GM21381 (cell line): ENCODE data around the gene STAT3.

ENCODE experiments used
- ATAC-seq: cut with Tn5 transposase; IDR thresholded peaks from one replicate; pipeline ENCODE4 v1.9.1; 2021; ENCODE audit warnings: mild to moderate bottlenecking, moderate library complexity; ENCODE audit not compliant: unreplicated experiment

The STAT3 gene

DNA sequence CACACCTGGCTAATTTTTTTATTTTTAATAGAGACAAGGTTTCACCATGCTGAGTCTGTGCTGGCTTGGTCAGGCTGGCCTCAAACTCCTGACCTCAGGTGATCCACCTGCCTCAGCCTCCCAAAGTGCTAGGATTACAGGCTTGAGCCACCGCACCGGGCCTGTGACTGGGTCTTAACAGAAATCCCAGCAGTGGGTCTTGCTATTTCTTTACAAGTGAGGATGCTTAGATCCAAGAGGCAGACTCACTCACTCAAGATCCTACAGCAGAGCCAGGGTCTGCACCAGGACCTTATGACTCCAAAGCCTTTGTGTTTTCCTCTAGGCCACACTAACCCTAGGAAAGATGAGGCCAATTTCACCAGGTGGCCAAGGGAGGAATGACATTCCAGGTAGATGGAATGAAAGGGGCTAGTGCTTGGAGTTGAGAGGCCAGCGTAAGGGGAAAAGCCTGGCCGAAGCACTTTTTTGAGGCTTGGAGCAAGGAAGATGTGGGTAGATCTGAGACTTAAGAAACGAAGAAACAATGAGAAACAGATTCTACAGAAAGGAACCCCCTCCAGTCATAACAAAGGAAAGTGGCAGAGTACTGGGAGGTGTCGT, 105.7 kb downstream of the STAT3 start:
- no peak for ATAC-seq

DNA sequence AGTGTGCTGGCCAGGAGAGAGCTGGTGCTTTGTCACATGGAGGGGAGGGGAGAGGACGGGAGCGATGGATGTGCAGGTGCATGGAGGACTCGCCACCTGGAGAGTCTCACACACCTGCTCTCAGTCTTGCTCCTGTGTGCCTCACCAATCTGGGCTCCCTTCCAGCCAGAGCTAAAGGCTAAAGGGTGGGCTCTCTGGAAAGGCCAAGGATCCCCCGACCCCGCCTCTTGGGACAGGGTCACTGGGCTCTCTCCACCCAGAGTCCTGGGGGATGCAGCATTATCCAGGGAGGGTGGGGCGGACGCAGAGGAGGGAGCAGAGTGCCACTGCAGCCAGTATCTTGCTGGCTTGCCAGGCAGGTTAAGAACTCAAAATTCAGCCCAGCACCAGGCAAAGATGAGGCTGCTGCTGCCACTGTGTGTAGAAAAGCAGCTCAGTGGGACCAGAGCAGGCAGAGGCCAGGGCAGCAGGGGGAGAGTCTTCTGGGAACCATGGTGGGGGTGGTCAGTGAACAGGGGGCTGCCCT, 106.6 kb downstream of the STAT3 start:
- ATAC-seq: no peak

DNA sequence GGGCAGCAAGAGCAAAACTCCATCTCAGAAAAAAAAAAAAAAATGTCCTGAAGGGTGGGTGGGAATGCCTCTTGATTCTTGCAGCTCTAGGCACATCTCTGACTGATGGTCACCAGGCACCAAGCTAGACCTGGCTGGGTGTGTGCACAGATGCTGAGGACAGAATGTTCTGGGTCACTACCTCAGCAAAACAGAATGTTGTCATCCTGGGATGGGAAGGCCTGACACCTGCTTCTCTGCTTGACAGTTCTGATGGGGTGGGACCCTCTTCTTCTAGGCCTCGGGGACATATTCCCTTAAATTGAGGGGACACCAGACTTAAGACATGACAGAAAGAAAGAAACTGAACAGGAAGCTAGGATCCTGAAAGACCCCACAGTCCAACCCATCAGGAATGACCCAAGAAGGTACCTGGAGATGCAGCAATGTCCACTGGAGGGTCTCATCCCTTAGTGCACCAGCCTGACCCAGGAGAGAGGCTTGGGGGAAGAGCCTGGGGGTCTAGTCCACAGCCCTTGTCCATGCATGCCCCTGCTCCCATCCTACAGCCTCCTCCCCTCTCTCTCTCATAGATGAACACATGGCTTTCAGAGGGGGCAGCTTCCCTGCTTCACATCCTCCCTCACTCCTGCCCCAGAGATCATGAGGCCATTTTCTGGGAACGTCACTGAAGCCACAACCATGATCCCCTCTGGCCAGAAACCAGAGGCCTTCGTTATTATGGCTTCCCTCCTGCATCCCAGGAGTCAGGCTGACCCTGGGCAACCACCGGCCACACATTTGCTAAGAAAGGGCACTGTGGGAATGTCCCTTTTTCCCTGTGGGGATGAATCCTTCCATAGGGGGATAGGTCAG, 108.2 kb downstream of the STAT3 start:
- ATAC-seq: no peak

DNA sequence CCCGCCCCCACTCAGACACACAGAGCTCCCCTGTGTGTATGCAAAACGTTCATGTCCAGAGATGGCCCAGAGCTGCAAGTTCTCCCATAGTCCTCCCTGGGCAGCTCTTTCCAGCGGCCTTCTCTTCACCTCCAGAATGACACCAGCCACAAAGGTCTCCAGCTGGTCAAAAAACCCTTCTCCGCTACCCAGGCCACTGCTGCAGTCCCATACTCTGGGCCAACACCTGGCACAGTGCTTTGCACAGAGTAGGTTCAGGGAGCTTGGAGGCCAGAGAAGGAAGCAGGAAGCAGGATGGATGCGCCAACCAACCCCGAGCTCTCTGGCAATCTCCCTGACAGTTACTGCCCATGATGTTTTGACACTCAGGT, 110.9 kb downstream of the STAT3 start:
- ATAC-seq: no peak

DNA sequence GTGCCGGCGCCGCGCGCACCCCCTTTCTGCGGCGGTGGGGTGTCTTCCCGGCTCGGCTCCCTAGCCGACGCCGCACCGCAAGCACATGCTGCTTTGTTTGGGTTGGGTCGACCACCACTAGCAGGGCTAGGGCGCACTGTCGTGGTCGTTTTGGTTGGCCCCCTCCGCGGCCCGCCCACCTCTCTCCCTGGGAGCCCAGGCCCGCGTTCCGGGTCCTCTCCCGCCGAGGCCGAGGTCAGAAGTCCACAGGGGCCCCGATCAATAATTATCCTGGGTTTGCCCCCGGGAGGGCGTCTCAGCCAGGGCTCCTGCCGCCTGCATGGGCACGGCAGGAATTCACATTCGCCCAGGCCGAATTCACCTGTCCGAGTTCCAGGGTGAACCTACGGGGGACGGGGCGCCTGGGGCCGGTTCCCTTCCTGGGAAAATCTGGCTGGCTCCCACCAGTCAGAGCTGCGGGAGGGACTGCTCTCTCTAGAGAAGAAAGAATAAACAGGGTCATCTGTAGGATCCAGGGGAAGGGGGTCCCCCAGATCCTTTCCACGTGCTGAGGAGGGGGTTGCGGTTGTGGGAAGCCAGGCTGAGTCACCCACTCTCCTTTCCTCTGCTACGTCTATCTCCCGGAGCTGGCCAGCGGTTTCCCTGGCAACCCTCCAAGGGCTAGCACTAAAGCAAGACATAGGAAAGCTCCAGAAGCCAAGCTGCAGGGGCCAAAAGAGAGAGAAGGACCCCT, 111.5 kb downstream of the STAT3 start:
- ATAC-seq: peak; percentile 21

DNA sequence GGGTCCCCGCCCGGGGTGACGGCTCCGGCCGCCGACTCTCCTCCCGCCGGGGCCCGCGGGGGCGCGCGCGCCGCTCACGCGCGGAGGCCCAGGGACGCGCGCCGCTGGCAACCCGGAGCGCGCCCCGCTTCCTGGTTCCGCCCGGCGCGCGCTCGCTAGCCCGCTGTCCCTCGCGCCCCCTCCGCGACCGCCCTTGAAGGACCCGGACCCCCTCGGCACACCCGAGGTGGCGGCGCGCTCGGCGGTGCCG, 112.0 kb downstream of the STAT3 start, which contains the start of gene STAT5B:
Gene STAT5B, minus strand, starts transcription at position 33 of the 250 bp plus-strand sequence. CDS start 44,264 bp downstream, outside the sequence.
- ATAC-seq: peak; percentile 57

DNA sequence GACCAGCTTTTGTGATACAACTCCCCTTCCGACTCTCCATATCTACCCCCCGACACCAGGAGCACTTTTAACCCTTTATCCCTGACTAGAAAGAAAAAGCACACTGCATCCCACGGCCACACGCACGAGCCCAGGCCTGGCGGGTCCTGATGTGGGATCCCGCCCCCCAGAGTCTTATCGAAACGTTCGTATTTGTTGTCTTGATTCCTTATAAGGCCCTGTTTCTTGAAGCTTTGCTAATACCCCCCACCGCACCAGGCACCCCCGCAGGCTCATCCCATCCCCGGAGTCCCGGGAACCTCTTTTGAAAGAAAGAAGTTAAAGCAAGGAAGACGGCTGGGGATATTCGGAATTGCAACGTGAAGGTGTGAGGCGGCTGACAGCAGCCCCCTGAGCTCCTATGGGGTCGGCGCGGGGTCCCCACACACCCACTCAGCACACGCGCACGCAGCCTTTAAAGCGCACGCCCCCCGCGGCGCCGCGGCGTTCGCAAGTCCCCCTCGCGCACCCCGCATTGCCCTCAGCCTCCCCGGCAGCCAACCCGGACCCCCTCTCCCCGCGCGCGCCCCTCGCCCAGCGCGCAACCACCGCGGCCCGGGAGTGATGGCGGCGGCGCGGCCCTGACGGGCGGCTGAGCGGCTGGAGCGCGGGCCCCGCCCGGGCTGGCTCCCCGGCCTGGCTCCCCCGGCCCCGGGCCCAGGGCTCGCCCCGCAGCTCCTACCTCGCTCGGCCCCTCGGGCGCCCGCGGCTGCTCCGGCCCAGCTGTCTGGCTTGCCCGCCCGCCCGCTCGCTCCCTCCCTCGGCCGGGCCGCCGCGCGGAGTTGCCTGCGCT, 112.5 kb downstream of the STAT3 start:
- peak; percentile 36 for ATAC-seq

DNA sequence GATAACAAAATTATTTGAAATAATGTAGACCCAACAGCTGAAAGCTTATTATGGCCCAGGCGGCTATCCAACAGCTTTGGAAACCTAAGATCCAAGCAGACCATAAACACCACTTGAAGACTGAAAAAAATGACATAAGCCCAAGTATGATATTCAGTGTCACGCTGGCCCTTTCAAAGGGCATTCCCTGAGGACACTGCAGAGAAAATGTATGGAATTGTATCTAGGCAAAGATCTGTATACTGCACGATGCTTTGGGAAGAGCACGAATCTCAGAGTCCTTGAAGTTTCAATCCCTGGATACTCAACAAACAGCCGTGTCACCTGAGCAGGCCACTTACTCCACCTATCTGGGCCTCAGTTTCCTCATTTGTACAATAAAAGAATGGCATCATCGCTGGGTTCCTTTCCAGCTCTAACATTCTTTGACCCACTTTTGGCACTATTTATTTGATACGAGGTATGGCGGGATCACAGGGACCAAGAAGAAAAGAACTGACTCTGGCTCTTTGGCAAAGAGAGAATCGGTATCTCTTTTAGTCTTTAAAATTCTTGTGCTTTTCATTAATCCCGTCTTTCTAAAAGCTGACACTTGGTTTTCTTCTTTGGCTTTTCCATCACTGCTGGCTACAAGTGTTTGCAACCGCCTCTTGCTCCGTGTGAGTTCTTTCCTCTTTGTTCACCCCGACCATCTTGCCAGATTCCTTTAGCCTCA, 113.3 kb downstream of the STAT3 start:
- ATAC-seq: no peak

DNA sequence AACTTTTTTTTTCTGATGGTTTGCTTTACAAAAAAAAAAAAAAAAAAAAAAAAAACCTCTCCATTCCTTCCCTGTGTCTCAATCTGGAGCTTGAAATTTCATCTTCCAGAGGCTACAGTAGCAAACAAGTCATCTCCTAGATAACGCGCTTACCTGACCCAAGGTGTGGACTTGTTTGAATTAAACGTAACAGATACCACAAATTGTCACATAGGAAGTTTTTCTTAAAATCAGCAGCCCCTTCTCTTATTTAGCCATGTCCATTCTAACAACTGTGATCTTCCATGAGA, 114.0 kb downstream of the STAT3 start:
- no peak for ATAC-seq

DNA sequence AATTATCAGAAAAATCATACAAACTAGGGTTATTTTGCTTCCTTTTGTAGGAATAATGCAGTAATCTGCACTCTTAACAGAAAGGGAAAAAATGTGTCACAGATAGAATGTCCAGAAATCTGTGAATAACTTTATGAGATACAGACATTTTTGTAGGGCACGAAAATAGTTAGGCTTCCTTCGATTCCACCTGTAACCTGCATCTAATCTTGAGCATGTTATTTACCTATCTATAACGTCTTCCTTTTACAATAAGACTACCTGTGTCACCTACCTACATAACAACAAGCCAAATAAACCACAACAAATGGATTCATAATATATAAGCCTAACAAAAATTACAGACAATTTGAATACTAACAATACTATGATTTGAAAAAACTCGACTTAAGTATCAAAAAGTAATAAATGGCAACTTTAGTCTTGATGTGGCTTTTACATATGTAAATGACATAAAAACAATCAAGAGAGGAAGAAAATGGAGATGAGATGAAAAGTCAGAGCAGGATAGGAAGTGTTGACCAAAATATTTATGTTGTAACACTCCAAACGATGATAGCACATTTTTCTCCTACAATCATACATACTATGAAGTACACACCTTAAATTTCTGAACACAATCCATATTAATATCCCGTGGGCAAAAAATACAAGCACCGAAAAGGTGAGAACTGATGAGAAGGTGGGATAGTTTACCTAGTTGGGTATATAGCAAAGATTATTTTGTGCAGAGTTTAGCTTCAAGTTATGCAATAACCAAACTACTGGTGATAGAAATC, 114.6 kb downstream of the STAT3 start:
- ATAC-seq: no peak

DNA sequence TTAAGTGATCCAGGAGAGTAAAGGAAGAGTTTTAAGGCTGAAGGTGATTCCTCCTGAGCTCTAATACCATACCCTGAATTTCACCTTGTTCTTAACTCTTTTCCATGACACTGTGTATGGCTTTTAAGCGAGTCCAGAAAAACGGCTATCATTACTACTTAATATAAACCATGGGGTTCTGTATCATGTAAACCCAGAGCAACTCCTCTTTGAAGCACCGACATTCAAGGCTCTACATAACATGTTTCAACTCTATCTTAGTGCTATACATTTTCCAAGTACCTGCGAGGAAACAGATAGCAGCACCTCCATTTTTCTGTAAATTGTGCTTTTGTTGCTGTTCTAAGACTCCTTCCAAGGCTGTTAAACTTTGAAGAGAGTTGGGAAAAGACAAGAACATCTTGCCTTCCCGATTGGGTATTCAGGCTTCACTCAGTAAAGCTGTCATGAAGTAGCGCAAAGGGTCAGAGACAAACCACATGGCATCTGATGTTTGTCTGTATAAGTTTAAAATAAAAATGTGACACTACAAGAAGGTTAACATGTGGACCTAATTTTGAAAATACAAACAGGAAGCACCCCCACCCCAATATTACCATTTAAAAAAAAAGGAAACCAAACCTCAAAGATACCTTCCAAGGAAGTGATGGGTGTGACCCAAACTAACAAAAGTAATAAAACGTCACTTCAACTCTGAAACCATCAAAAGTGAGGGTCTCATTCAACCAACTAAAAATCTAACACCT, 115.9 kb downstream of the STAT3 start:
- no peak for ATAC-seq

DNA sequence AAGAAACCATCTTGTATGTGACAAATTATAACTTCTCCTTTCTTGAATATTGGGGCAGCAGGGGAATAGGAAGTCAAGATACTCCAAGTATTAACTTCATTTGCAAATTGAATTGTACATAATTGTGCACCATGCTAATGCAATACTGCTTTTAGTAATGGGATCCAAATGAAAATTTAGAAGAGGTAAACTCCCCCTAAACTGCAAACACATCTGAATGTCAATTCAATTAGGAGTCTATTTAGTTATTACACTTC, 116.5 kb downstream of the STAT3 start:
- no peak for ATAC-seq

DNA sequence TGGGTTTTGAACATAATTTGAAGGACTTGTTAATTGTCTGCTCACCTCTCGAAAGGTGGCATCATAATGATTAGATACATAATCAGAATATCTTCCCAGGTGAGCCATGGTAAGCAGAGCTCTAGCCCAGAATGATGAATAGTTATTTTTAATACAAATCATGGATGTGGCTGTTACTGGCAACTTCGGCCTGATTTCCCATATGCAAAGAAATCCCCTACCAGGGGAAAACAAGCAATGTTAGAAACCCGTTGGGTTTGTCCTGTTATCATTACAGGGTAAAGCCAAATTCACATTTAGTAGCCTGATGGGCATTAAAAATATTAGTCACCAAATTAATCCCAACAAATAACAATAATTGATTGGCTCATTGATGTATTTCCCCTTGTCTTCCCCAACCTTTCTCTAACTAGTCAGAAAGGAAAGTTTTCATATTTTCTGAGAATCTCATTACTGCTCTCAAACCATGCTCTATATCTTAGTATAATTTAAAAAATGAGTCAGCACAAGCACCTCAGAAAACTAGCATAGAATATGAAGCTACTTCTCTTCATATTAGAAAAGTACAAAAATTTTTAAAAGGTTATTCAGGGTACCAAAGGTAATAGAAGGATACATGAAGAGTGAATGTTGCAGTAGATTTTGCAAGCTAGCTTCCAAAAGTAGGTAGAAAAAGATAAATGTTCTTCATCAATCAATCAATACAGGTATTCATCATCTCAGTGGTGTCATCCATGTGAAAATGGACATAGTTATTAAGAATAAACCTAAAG, 117.0 kb downstream of the STAT3 start:
- no peak for ATAC-seq

DNA sequence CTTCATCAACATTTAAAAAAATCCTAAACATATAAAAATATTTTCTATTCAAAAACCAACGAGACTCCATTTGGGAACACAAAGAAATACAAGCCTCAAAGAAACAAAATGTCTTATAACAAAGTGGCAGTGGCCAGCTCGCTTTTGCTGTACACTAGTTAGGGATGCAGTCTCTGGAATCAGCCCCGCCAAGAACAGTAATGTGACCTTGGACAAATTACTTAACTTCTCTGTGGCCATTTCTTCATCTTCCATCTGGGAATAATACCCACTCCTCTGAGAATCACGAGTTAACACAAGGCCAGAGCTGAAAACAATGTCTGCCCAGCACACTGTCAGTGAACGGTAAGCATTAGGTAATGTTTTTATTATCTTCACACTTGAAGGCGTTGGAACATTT, 117.6 kb downstream of the STAT3 start:
- ATAC-seq: no peak

DNA sequence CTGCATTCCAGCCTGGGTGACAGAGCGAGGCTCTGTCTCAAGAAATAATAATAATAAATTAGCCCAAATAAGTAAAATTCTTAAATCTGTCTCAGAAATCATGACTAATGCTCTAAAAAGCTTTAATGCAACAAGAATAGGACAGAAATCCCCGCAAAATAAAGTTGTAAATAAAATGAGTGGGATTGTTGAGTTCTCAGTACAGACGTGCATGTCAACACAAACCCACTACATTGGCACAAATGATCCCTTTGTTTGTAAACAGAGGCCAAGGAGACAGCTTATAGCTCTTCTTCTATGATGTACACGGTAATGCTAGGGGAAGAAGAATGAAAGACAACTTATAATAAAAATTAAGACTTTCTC, 118.1 kb downstream of the STAT3 start:
- no peak for ATAC-seq

DNA sequence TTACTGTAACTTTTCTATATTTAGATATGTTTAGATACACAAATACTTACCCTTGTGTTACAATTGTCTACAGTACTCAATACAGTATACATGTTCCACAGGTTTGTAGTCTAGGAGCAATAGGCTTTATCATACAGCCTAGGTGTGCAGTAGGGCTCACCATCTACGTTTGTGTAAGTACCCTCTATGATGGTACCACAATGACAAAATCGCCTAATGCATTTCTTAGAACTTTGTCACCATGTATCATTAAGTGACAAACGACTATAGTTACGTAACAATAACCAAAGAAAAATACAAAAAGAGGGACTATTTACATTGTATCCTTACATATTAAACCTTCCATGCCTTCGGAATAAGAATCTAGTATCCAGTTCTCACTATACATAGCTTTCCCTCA, 120.0 kb downstream of the STAT3 start:
- no peak for ATAC-seq

DNA sequence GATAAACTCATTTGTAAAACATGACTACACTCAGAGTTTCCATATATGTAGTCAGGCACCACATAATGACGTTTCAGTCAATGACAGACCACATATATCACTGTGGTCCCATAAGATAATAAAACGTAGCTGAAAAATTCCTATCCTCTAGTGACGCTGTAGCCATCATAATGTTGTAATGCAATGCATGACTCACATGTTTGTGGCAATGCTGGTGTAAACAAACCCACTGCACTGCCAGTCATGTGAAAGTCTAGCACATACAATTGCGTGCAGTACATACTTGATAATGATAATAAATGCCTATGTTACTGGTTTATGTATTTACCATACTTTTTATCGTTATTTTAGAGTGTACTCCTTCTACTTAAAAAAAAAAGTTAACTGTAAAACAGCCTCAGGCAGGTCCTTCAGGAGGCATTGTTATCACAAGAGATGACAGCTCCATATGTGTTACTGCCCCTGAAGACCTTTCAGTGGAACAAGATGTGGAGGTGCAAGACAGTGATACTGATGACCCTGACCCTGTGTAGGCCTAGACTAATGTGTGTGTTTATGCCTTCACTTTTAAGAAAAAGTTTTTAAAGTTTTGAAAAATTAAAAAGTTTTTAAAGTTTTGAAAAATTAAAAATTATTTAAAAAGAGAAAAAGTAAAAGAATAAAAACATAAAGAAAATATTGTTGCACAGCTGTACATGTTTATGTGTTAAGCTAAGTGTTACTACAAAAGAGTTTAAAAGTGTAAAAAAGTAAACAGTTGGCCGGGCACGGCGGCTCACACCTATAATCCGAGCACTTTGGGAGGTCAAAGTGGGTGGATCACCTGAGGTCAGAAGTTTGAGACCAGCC, 121.1 kb downstream of the STAT3 start:
- no peak for ATAC-seq

DNA sequence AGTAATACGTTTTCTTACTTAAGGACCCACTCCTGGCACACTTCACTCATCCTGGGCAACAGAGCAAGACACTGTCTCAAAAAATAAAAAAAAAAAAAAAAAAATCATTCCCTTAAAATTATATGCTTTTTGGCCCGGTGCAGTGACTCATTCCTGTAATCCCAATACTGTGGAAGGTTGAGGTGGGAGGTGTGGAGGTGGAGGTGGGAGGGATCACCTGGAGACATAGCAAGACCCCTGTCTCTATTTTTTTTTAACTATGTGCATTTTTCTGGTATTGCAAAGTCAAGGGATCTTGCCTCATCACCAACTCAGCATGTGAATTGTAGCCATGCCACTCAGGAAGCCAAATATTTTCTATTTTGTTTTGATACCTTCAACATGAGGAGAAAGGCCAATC, 121.8 kb downstream of the STAT3 start:
- ATAC-seq: no peak
